Gastroesophageal sphincter (tissue), 3 donors: Measurements from ENCODE around the gene CALR3.

Source experiments
- EP300 ChIP-seq: sonication (generic); formaldehyde crosslinking; IDR thresholded peaks from one replicate; pipeline ENCODE4 v1.6.1; 2017; ENCODE audit warnings: antibody characterized with exemption, mild to moderate bottlenecking
- POLR2A ChIP-seq, 2 donors: fragments of 450-650 bp; IDR thresholded peaks; one replicate each; pipeline ENCODE4 v1.6.1; 2017; ENCODE audit warnings: antibody characterized with exemption in 2 of 2, mild to moderate bottlenecking in 2 of 2, moderate library complexity in 1 of 2
- POLR2AphosphoS5 ChIP-seq: sonication (generic); formaldehyde crosslinking; IDR thresholded peaks from one replicate; pipeline ENCODE4 v1.6.1; 2017; ENCODE audit warnings: antibody characterized with exemption
- TF ChIP-seq, protein P1 (sequence below), 4 experiments: fragments of 200-600 bp in 2 of 4; fragments of 450-650 bp in 2 of 4; sonication (generic) in 1 of 4; IDR thresholded peaks; one replicate each; pipeline ENCODE4 v1.5.1; 2017 to 2019; ENCODE audit warnings: antibody characterized with exemption in 4 of 4, mild to moderate bottlenecking in 2 of 4, moderate library complexity in 2 of 4

GRCh38 chr19:16506961-16507360, 11.0 kb upstream of the CALR3 start:
- TF ChIP-seq, protein P1, sequence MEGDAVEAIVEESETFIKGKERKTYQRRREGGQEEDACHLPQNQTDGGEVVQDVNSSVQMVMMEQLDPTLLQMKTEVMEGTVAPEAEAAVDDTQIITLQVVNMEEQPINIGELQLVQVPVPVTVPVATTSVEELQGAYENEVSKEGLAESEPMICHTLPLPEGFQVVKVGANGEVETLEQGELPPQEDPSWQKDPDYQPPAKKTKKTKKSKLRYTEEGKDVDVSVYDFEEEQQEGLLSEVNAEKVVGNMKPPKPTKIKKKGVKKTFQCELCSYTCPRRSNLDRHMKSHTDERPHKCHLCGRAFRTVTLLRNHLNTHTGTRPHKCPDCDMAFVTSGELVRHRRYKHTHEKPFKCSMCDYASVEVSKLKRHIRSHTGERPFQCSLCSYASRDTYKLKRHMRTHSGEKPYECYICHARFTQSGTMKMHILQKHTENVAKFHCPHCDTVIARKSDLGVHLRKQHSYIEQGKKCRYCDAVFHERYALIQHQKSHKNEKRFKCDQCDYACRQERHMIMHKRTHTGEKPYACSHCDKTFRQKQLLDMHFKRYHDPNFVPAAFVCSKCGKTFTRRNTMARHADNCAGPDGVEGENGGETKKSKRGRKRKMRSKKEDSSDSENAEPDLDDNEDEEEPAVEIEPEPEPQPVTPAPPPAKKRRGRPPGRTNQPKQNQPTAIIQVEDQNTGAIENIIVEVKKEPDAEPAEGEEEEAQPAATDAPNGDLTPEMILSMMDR (IDR thresholded peaks at IDR 0.05), result no peak
- TF ChIP-seq POLR2AphosphoS5 (no peak), POLR2A (IDR thresholded peaks at IDR 0.05) (no peak), EP300 (no peak)
